K562 (cell line): ENCODE measurements around the gene PLA2G4C. TPM values are rescaled to one million over a fixed set of nuclear protein-coding genes. Genes with fewer than 3 reads are reported as not detected.

Experiments used
- CTCF ChIP-seq, 3 experiments: IDR thresholded peaks in 2 of 3; conservative IDR thresholded peaks in 1 of 3; 2 replicates each; pipeline ENCODE4 v1.5.1; 2011 to 2012; ENCODE audit warnings: low read length in 3 of 3, mild to moderate bottlenecking in 3 of 3, control low read depth in 2 of 3, improper control_type of control experiment in 1 of 3, inconsistent platforms in 1 of 3, low read depth in 1 of 3, mixed read lengths in 1 of 3, moderate library complexity in 1 of 3; ENCODE audit not compliant: insufficient read depth in 2 of 3
- ELK1 ChIP-seq: sonication (generic); formaldehyde crosslinking; IDR thresholded peaks from 2 replicates; pipeline ENCODE4 v1.8.1; 2022; ENCODE audit warnings: missing genetic modification reagents
- GTF2A2 ChIP-seq: IDR thresholded peaks from 2 replicates; pipeline ENCODE4 v1.6.1; 2016; ENCODE audit warnings: mild to moderate bottlenecking, missing genetic modification characterization, missing compliant biosample characterization
- HNRNPUL1 ChIP-seq: fragments of 200-400 bp; formaldehyde crosslinking; IDR thresholded peaks from 2 replicates; pipeline ENCODE4 v1.6.1; 2017; ENCODE audit warnings: low read length
- IRF2 ChIP-seq: sonication (generic); formaldehyde crosslinking; IDR thresholded peaks from 2 replicates; pipeline ENCODE4 v1.8.1; 2022; ENCODE audit warnings: mild to moderate bottlenecking, missing genetic modification reagents
- MAFK ChIP-seq: IDR thresholded peaks from 2 replicates; pipeline ENCODE4 v1.6.1; 2011; ENCODE audit warnings: low read length, improper control_type of control experiment
- NFE2 ChIP-seq: IDR thresholded peaks from 2 replicates; pipeline ENCODE4 v1.6.1; 2014; ENCODE audit warnings: antibody characterized with exemption, low read depth
- RAD21 ChIP-seq, 2 experiments: fragments of 250-450 bp in 1 of 2; fragments of 450-650 bp in 1 of 2; sonication (Bioruptor Pico) in 1 of 2; formaldehyde crosslinking in 1 of 2; IDR thresholded peaks in 1 of 2; conservative IDR thresholded peaks in 1 of 2; 2 replicates each; pipeline versions ENCODE4 v1.4.0 to v1.8.0; 2020 to 2022; ENCODE audit warnings: mild to moderate bottlenecking in 2 of 2, moderate library complexity in 1 of 2
- REST ChIP-seq, 2 experiments: fragments of 450-650 bp; formaldehyde crosslinking in 1 of 2; IDR thresholded peaks; 2 replicates each; pipeline versions ENCODE4 v1.4.0 to v1.6.1; 2014 to 2020; ENCODE audit warnings: mild to moderate bottlenecking in 2 of 2, borderline replicate concordance in 1 of 2, low read depth in 1 of 2
- SIX5 ChIP-seq, 2 experiments: IDR thresholded peaks; 2 replicates each; pipeline ENCODE4 v1.6.1; 2011; ENCODE audit warnings: low read length in 2 of 2, borderline replicate concordance in 1 of 2, low read depth in 1 of 2, mild to moderate bottlenecking in 1 of 2, moderate library complexity in 1 of 2; ENCODE audit not compliant: insufficient read depth in 1 of 2
- SMC3 ChIP-seq: conservative IDR thresholded peaks from 2 replicates; pipeline ENCODE4 v1.6.1; 2011; ENCODE audit warnings: low read depth, low read length, improper control_type of control experiment; ENCODE audit not compliant: insufficient read depth
- VEZF1 ChIP-seq: fragments of 200-800 bp; sonication (Bioruptor generic); IDR thresholded peaks from 2 replicates; pipeline ENCODE4 v1.6.1; 2017; ENCODE audit warnings: missing genetic modification characterization, missing compliant biosample characterization
- ZNF239 ChIP-seq: fragments of 250-450 bp; sonication (Bioruptor Pico); IDR thresholded peaks from 2 replicates; pipeline ENCODE4 v1.4.0; 2020; ENCODE audit warnings: mild to moderate bottlenecking
- ZNF79 ChIP-seq: fragments of 250-450 bp; sonication (Bioruptor Pico); IDR thresholded peaks from 2 replicates; pipeline ENCODE4 v1.4.0; 2020; ENCODE audit warnings: low read depth, mild to moderate bottlenecking, moderate library complexity
- polyA plus RNA-seq, 8 experiments: library from polyadenylated mRNA; depleted of rRNA in 4 of 8; stranded (reverse) in 5 of 8; unstranded in 3 of 8; fragments of >200 nt; fragmentation: Nextera tagmentation in 2 of 8; fragmentation: Illumina TruSeq in 1 of 8; extraction: Ambion mirVana in 2 of 8; extraction: Trizol in 1 of 8; gene quantifications; 2 replicates each; pipeline versions ENCODE4 v1.2.1 to v1.2.3, GENCODE V29; 2011 to 2014; ENCODE audit warnings: inconsistent platforms in 1 of 8, missing spikeins in 1 of 8
- total RNA-seq, 7 experiments: library from RNA; depleted of rRNA in 6 of 7; stranded (reverse); fragments of >200 nt in 6 of 7; fragmentation: Illumina TruSeq in 2 of 7; extraction: Trizol in 2 of 7; gene quantifications; 2 replicates each; pipeline versions ENCODE4 v1.2.1 to v1.2.3, GENCODE V29; 2011 to 2021; ENCODE audit warnings: low replicate concordance in 1 of 7

The PLA2G4C gene
- total and polyA plus RNA-seq, 9 of the 15 experiments (the other 6 are each of a cell fraction or from before 2014, with no cell fraction given) = 0.27 to 0.35 (median 0.35) TPM; not detected in 6

- TF ChIP-seq RAD21 (CRISPR knock-in tag; conservative IDR thresholded peaks at IDR 0.05 in 1 of 2, IDR thresholded peaks at IDR 0.05 in 1 of 2) (peak; percentile 65 to 68), NFE2 (peak; percentile 70), ELK1 (CRISPR knock-in tag) (no peak), GTF2A2 (tag) (0 out of 2 replicates have a peak, but pooled peaks have one; percentile 29), ZNF239 (CRISPR knock-in tag) (no peak), MAFK (peak; percentile 51; the same call in 1 of the 2 replicates), IRF2 (CRISPR knock-in tag) (no peak), HNRNPUL1 (no peak), CTCF (IDR thresholded peaks at IDR 0.05 in 2 of 3, conservative IDR thresholded peaks at IDR 0.05 in 1 of 3; ENCODE audit: insufficient read depth in 2 of 3, low read depth in 1 of 3, low read length in 3 of 3) (peak; percentile 70 to 89 (median 74)), VEZF1 (CRISPR knock-in tag) (no peak), SIX5 (IDR thresholded peaks at IDR 0.05; ENCODE audit: borderline replicate concordance in 1 of 2, insufficient read depth in 1 of 2, low read depth in 1 of 2, low read length in 2 of 2) (no peak), ZNF79 (CRISPR knock-in tag) (no peak), REST (IDR thresholded peaks at IDR 0.05; ENCODE audit: borderline replicate concordance) (peak; percentile 76), REST (CRISPR knock-in tag; IDR thresholded peaks at IDR 0.05; ENCODE audit: low read depth) (no peak), SMC3 (peak; percentile 38; the same call in 1 of the 2 replicates)
Measured at GRCh38 chr19:48152551-48152950, 41.9 kb upstream of the PLA2G4C start (continued).
